Measurements from ENCODE around the gene BRF1. TPM values are rescaled to one million over a fixed set of nuclear protein-coding genes. Genes with fewer than 3 reads are reported as not detected.

Gene BRF1
- total and polyA plus RNA-seq, 2 donors = 19.3 to 30.9 TPM

GRCh38 chr14:105187935-105188524 is 112.8 kb downstream of the BRF1 start:
- DNase-seq (ENCODE audit: extremely low spot score) = no peak
- no peak overlapping the region for H3K4me3 ChIP-seq (ENCODE audit: low read depth, low read length)
- H3K36me3 ChIP-seq (ENCODE audit: insufficient read depth) = no peaks in the 10 kb centered on the region
- H3K27ac ChIP-seq (ENCODE audit: low read depth) = no peak overlapping the region
- 75% methylated on average over 14 of the region's 14 CpGs for WGBS
- H3K4me1 ChIP-seq (ENCODE audit: insufficient read depth) = peaks cover under 1% of the 10 kb centered on the region

GRCh38 chr14:105187116-105187515 is 113.7 kb downstream of the BRF1 start:
- no peaks in the 10 kb centered on the region for H3K36me3 ChIP-seq (ENCODE audit: insufficient read depth)
- no peak overlapping the region for H3K27ac ChIP-seq (ENCODE audit: low read depth)
- no peaks in the 10 kb centered on the region for H3K4me1 ChIP-seq (ENCODE audit: insufficient read depth)
- no peak for DNase-seq (ENCODE audit: extremely low spot score)
- 67% methylated on average over 4 of the region's 4 CpGs for WGBS
- H3K4me3 ChIP-seq (ENCODE audit: low read depth, low read length) = no peak overlapping the region

GRCh38 chr14:105185973-105186372 is 114.8 kb downstream of the BRF1 start:
- WGBS = 31% methylated on average over 4 of the region's 4 CpGs
- no peak overlapping the region for H3K27ac ChIP-seq (ENCODE audit: low read depth)
- no peaks in the 10 kb centered on the region for H3K36me3 ChIP-seq (ENCODE audit: insufficient read depth)
- no peak overlapping the region for H3K4me3 ChIP-seq (ENCODE audit: low read depth, low read length)
- peaks cover 3% of the 10 kb centered on the region for H3K4me1 ChIP-seq (ENCODE audit: insufficient read depth)
- no peak for DNase-seq (ENCODE audit: extremely low spot score)

- no peak for DNase-seq (ENCODE audit: extremely low spot score)
- no peak overlapping the region for H3K4me3 ChIP-seq (ENCODE audit: low read depth, low read length)
- no peak overlapping the region for H3K27ac ChIP-seq (ENCODE audit: low read depth)
- H3K36me3 ChIP-seq (ENCODE audit: insufficient read depth) = no peaks in the 10 kb centered on the region
- H3K4me1 ChIP-seq (ENCODE audit: insufficient read depth) = peaks cover 3% of the 10 kb centered on the region
- 79% methylated on average over 18 of the region's 18 CpGs for WGBS
Measured at GRCh38 chr14:105185001-105185400, 115.8 kb downstream of the BRF1 start.

GRCh38 chr14:105184461-105184860 is 116.3 kb downstream of the BRF1 start:
- no peak overlapping the region for H3K4me3 ChIP-seq (ENCODE audit: low read depth, low read length)
- 70% methylated on average over 9 of the region's 9 CpGs for WGBS
- DNase-seq (ENCODE audit: extremely low spot score) = no peak
- H3K36me3 ChIP-seq (ENCODE audit: insufficient read depth) = no peaks in the 10 kb centered on the region
- no peak overlapping the region for H3K27ac ChIP-seq (ENCODE audit: low read depth)
- H3K4me1 ChIP-seq (ENCODE audit: insufficient read depth) = peaks cover 3% of the 10 kb centered on the region

GRCh38 chr14:105182296-105183020 is 118.3 kb downstream of the BRF1 start:
- no peak for DNase-seq (ENCODE audit: extremely low spot score)
- Histone ChIP-seq H3K27ac (ENCODE audit: low read depth) (no peak overlapping the region), H3K4me3 (ENCODE audit: low read depth, low read length) (no peak overlapping the region), H3K36me3 (ENCODE audit: insufficient read depth) (no peaks in the 10 kb centered on the region), H3K4me1 (ENCODE audit: insufficient read depth) (peaks cover 3% of the 10 kb centered on the region)
- 65% methylated on average over 25 of the region's 25 CpGs for WGBS

GRCh38 chr14:105181549-105182295 is 119.1 kb downstream of the BRF1 start:
- Histone ChIP-seq H3K36me3 (ENCODE audit: insufficient read depth) (no peaks in the 10 kb centered on the region), H3K4me1 (ENCODE audit: insufficient read depth) (peaks cover 3% of the 10 kb centered on the region), H3K27ac (ENCODE audit: low read depth) (no peak overlapping the region), H3K4me3 (ENCODE audit: low read depth, low read length) (peak overlapping the region; percentile 68)
- DNase-seq (ENCODE audit: extremely low spot score) = no peak
- 49% methylated on average over 21 of the region's 21 CpGs for WGBS

- Histone ChIP-seq H3K4me1 (ENCODE audit: insufficient read depth) (peaks cover 3% of the 10 kb centered on the region), H3K4me3 (ENCODE audit: low read depth, low read length) (peak within 1 kb of the TSS; percentile 68), H3K27ac (ENCODE audit: low read depth) (no peak within 1 kb of the TSS), H3K36me3 (ENCODE audit: insufficient read depth) (no peaks in the 10 kb centered on the region)
- DNase-seq (ENCODE audit: extremely low spot score) = no peak
- 1% methylated on average over 104 of the region's 106 CpGs for WGBS
Measured at GRCh38 chr14:105180592-105181548, 119.9 kb downstream of the BRF1 start, which contains the start of gene NUDT14. Gene NUDT14, minus strand, starts transcription at chr14:105181312. Its CDS starts 103 bp downstream, at chr14:105181209.

GRCh38 chr14:105179191-105179590 is 121.6 kb downstream of the BRF1 start:
- Histone ChIP-seq H3K4me3 (ENCODE audit: low read depth, low read length) (no peak overlapping the region), H3K4me1 (ENCODE audit: insufficient read depth) (peaks cover 3% of the 10 kb centered on the region), H3K36me3 (ENCODE audit: insufficient read depth) (no peaks in the 10 kb centered on the region), H3K27ac (ENCODE audit: low read depth) (no peak overlapping the region)
- no peak for DNase-seq (ENCODE audit: extremely low spot score)
- WGBS = 91% methylated on average over 13 of the region's 13 CpGs

- DNase-seq (ENCODE audit: extremely low spot score) = no peak
- H3K27ac ChIP-seq (ENCODE audit: low read depth) = no peak overlapping the region
- peaks cover 3% of the 10 kb centered on the region for H3K4me1 ChIP-seq (ENCODE audit: insufficient read depth)
- 94% methylated on average over 11 of the region's 11 CpGs for WGBS
- no peaks in the 10 kb centered on the region for H3K36me3 ChIP-seq (ENCODE audit: insufficient read depth)
- no peak overlapping the region for H3K4me3 ChIP-seq (ENCODE audit: low read depth, low read length)
Measured at GRCh38 chr14:105178868-105179140, 122.0 kb downstream of the BRF1 start.

GRCh38 chr14:105178069-105178867 is 122.5 kb downstream of the BRF1 start:
- peaks cover 3% of the 10 kb centered on the region for H3K4me1 ChIP-seq (ENCODE audit: insufficient read depth)
- no peak overlapping the region for H3K4me3 ChIP-seq (ENCODE audit: low read depth, low read length)
- DNase-seq (ENCODE audit: extremely low spot score) = no peak
- H3K27ac ChIP-seq (ENCODE audit: low read depth) = no peak overlapping the region
- no peaks in the 10 kb centered on the region for H3K36me3 ChIP-seq (ENCODE audit: insufficient read depth)
- 88% methylated on average over 19 of the region's 19 CpGs for WGBS

- no peak for DNase-seq (ENCODE audit: extremely low spot score)
- Histone ChIP-seq H3K27ac (ENCODE audit: low read depth) (no peak overlapping the region), H3K4me3 (ENCODE audit: low read depth, low read length) (no peak overlapping the region), H3K36me3 (ENCODE audit: insufficient read depth) (no peaks in the 10 kb centered on the region), H3K4me1 (ENCODE audit: insufficient read depth) (peaks cover 3% of the 10 kb centered on the region)
- 74% methylated on average over 11 of the region's 11 CpGs for WGBS
Measured at GRCh38 chr14:105177082-105177481, 123.7 kb downstream of the BRF1 start.
